Smooth muscle cell (in vitro differentiated cells): ENCODE data around the gene SETDB2. TPM values are rescaled to one million over a fixed set of nuclear protein-coding genes. Genes with fewer than 3 reads are reported as not detected.

Experiments
- DNase-seq: peaks from one replicate; lab custom pipeline; 2025; ENCODE audit not compliant: unreplicated experiment; lab: John Stamatoyannopoulos, UW
- H2AFZ ChIP-seq: fragments of 200-600 bp; sonication (generic); 2 replicates; pipeline ENCODE4 v1.6.0; 2016; ENCODE audit warnings: antibody characterized with exemption, low read depth, mild to moderate bottlenecking
- H3F3A ChIP-seq: fragments of 200-600 bp; sonication (generic); 2 replicates; pipeline ENCODE4 v1.6.0; 2017; ENCODE audit warnings: antibody characterized with exemption, low read depth
- H3K27ac ChIP-seq: fragments of 200-600 bp; sonication (generic); 2 replicates; pipeline ENCODE4 v1.5.1; 2016; ENCODE audit warnings: low read depth, mild to moderate bottlenecking
- H3K27me3 ChIP-seq: fragments of 200-600 bp; sonication (generic); 2 replicates; pipeline ENCODE4 v1.6.1; 2016; ENCODE audit warnings: low read depth, mild to moderate bottlenecking
- H3K36me3 ChIP-seq: fragments of 200-600 bp; sonication (generic); 2 replicates; pipeline ENCODE4 v1.5.1; 2016; ENCODE audit warnings: low read depth
- H3K4me1 ChIP-seq: fragments of 200-600 bp; sonication (generic); 2 replicates; pipeline ENCODE4 v1.5.1; 2016; ENCODE audit warnings: low read depth
- H3K4me2 ChIP-seq: fragments of 200-600 bp; sonication (generic); 2 replicates; pipeline ENCODE4 v1.6.0; 2016; ENCODE audit warnings: mild to moderate bottlenecking
- H3K4me3 ChIP-seq: fragments of 200-600 bp; sonication (generic); 2 replicates; pipeline ENCODE4 v1.5.1; 2016; ENCODE audit warnings: mild to moderate bottlenecking
- H3K79me2 ChIP-seq: fragments of 200-600 bp; sonication (generic); 2 replicates; pipeline ENCODE4 v1.6.0; 2016; ENCODE audit warnings: low read depth, mild to moderate bottlenecking
- H3K9ac ChIP-seq: fragments of 200-600 bp; sonication (generic); 2 replicates; pipeline ENCODE4 v1.6.0; 2016; ENCODE audit warnings: low read depth
- H3K9me3 ChIP-seq: fragments of 200-600 bp; sonication (generic); replicated peaks from 2 replicates; pipeline ENCODE4 v1.5.1; 2016; ENCODE audit warnings: low read depth
- H4K20me1 ChIP-seq: fragments of 200-600 bp; sonication (generic); 2 replicates; pipeline ENCODE4 v1.6.0; 2016; ENCODE audit warnings: low read depth
- CTCF ChIP-seq: fragments of 200-600 bp; sonication (generic); IDR thresholded peaks from 2 replicates; pipeline ENCODE4 v1.5.1; 2017; ENCODE audit warnings: borderline replicate concordance, mild to moderate bottlenecking, antibody characterized with exemption; ENCODE audit not compliant: insufficient read depth, poor library complexity, severe bottlenecking
- WGBS: methylation state at CpG from one replicate; pipeline ENCODE4 v1.1.7; 2016; ENCODE audit warnings: low lambda C conversion rate; 5-methylcytosine and 5-hydroxymethylcytosine counted together
- polyA plus RNA-seq: library from polyadenylated mRNA; unstranded; fragments of >200 nt; fragmentation: Nextera tagmentation; extraction: Ambion mirVana; gene quantifications from 2 replicates; pipeline ENCODE4 v1.2.1, GENCODE V29; 2016
- total RNA-seq: library from RNA; depleted of rRNA; stranded (reverse); fragments of >200 nt; gene quantifications from 2 replicates; pipeline ENCODE4 v1.2.3, GENCODE V29; 2014

The SETDB2 gene
- total and polyA plus RNA-seq, 2 experiments from 2014 or later = 3.5 to 4.9 TPM

DNA sequence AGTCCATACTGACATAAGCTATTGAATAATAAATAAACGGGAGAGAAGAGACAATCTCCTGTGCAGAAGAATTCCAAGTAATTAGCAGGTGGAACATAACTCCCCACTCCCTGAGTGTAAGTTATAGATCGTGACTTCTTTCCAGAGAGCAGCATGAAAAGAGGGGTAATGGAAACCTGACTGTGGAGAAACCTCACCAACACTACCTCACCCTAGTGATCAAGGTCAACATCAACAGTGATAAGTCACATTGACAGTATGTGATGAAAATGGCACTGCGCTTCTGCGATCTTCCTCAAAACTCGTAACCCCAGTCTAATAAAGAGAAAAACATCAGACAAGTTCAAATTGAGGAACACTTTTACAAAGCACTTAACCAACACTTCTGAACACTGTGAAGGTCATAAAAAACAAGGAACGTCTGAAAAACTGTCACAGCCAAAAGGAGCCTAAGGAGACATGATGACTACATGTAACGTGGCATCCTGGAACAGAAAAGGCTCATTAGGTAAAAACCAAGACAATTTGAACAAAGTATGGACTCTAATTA, 20.0 kb upstream of the SETDB2 start:
- H3K4me2 ChIP-seq = no peak overlapping the region
- no peaks in the 10 kb centered on the region for H3K27me3 ChIP-seq
- no peaks in the 10 kb centered on the region for H3K36me3 ChIP-seq
- no peaks in the 10 kb centered on the region for H4K20me1 ChIP-seq
- no peak overlapping the region for H3K4me3 ChIP-seq
- no peak for DNase-seq
- H3K9me3 ChIP-seq = no peaks in the 10 kb centered on the region
- 90% methylated on average over 7 of the region's 7 CpGs for WGBS
- H3K79me2 ChIP-seq = no peaks in the 10 kb centered on the region
- TF ChIP-seq CTCF = no peak
- H3F3A ChIP-seq = no peaks in the 10 kb centered on the region
- no peak overlapping the region for H2AFZ ChIP-seq
- no peaks in the 10 kb centered on the region for H3K4me1 ChIP-seq
- H3K27ac ChIP-seq = no peak overlapping the region
- H3K9ac ChIP-seq = no peak overlapping the region

- no peaks in the 10 kb centered on the region for H4K20me1 ChIP-seq
- no peaks in the 10 kb centered on the region for H3K36me3 ChIP-seq
- no peaks in the 10 kb centered on the region for H3K79me2 ChIP-seq
- H3K27ac ChIP-seq = no peak overlapping the region
- no peak overlapping the region for H2AFZ ChIP-seq
- H3K4me1 ChIP-seq = no peaks in the 10 kb centered on the region
- H3K4me2 ChIP-seq = no peak overlapping the region
- 98% methylated on average over 2 of the region's 2 CpGs for WGBS
- H3K9me3 ChIP-seq = no peaks in the 10 kb centered on the region
- TF ChIP-seq CTCF = no peak
- no peak for DNase-seq
- H3F3A ChIP-seq = no peaks in the 10 kb centered on the region
- H3K9ac ChIP-seq = no peak overlapping the region
- H3K4me3 ChIP-seq = no peak overlapping the region
- no peaks in the 10 kb centered on the region for H3K27me3 ChIP-seq
Measured at GRCh38 chr13:49428041-49428763, 15.9 kb upstream of the SETDB2 start.

GRCh38 chr13:49429121-49429520, 15.0 kb upstream of the SETDB2 start:
- H2AFZ ChIP-seq = no peak overlapping the region
- H3K36me3 ChIP-seq = no peaks in the 10 kb centered on the region
- TF ChIP-seq CTCF = no peak
- no peaks in the 10 kb centered on the region for H3K4me1 ChIP-seq
- H3K4me3 ChIP-seq = no peak overlapping the region
- DNase-seq = no peak
- H3K27me3 ChIP-seq = no peaks in the 10 kb centered on the region
- H3K79me2 ChIP-seq = no peaks in the 10 kb centered on the region
- no peak overlapping the region for H3K27ac ChIP-seq
- no peaks in the 10 kb centered on the region for H3F3A ChIP-seq
- H3K4me2 ChIP-seq = no peak overlapping the region
- H4K20me1 ChIP-seq = no peaks in the 10 kb centered on the region
- no peaks in the 10 kb centered on the region for H3K9me3 ChIP-seq
- 89% methylated on average over 1 of the region's 1 CpG for WGBS
- no peak overlapping the region for H3K9ac ChIP-seq

- TF ChIP-seq CTCF = no peak
- no peaks in the 10 kb centered on the region for H3K4me1 ChIP-seq
- H2AFZ ChIP-seq = no peak overlapping the region
- no peaks in the 10 kb centered on the region for H3K9me3 ChIP-seq
- H4K20me1 ChIP-seq = no peaks in the 10 kb centered on the region
- no peak overlapping the region for H3K9ac ChIP-seq
- no peaks in the 10 kb centered on the region for H3K36me3 ChIP-seq
- no peak overlapping the region for H3K27ac ChIP-seq
- 52% methylated on average over 1 of the region's 1 CpG for WGBS
- H3F3A ChIP-seq = no peaks in the 10 kb centered on the region
- no peaks in the 10 kb centered on the region for H3K79me2 ChIP-seq
- H3K4me2 ChIP-seq = no peak overlapping the region
- no peak for DNase-seq
- no peaks in the 10 kb centered on the region for H3K27me3 ChIP-seq
- no peak overlapping the region for H3K4me3 ChIP-seq
Measured at GRCh38 chr13:49435992-49436391, 8.1 kb upstream of the SETDB2 start.
